Choroid plexus epithelial cell (primary cell): ENCODE data around the gene TMEM151B.

Experiments used
- DNase-seq: peaks from one replicate; pipeline ENCODE4 v3.0.0-alpha.2; 2010; ENCODE audit warnings: low read depth
- H3K4me3 ChIP-seq: 2 replicates; pipeline ENCODE4 v1.5.1; 2011; ENCODE audit warnings: low read depth, mild to moderate bottlenecking, control low read depth, low read length, moderate library complexity
- TF ChIP-seq, protein P1 (sequence below): conservative IDR thresholded peaks from 2 replicates; pipeline ENCODE4 v1.5.1; 2011; ENCODE audit warnings: low read depth, mild to moderate bottlenecking, control low read depth, inconsistent platforms, low read length, moderate library complexity

The TMEM151B gene

DNA sequence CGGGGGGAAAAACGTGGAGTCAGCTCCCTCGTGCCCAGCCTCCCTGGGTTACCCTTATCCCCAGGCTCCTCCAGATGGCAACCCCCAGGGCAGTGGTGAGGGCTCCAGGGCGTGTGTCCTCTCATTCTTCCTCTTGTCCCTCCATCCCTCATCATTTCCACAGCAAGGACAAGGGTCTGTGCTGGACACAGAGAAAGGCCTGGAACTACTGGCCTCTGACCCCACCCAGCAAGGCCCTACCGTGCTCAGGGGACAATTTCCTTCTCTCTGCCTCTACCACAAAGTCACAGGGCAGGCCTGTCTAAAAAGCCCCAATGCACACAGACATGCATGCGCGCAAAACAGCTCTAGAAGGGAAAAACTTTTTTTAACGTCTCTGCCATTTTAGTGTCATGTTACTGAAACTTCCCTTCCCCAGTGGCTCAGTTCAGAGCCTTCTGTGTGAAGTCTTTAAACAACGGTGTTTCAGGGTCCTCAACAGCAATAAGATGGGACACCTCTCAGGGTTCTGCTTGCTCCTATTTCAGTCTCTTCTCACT is 11.9 kb upstream of the TMEM151B start:
- H3K4me3 ChIP-seq, result no peak overlapping the region
- DNase-seq, result no peak
- TF ChIP-seq, protein P1, sequence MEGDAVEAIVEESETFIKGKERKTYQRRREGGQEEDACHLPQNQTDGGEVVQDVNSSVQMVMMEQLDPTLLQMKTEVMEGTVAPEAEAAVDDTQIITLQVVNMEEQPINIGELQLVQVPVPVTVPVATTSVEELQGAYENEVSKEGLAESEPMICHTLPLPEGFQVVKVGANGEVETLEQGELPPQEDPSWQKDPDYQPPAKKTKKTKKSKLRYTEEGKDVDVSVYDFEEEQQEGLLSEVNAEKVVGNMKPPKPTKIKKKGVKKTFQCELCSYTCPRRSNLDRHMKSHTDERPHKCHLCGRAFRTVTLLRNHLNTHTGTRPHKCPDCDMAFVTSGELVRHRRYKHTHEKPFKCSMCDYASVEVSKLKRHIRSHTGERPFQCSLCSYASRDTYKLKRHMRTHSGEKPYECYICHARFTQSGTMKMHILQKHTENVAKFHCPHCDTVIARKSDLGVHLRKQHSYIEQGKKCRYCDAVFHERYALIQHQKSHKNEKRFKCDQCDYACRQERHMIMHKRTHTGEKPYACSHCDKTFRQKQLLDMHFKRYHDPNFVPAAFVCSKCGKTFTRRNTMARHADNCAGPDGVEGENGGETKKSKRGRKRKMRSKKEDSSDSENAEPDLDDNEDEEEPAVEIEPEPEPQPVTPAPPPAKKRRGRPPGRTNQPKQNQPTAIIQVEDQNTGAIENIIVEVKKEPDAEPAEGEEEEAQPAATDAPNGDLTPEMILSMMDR, result no peak

DNA sequence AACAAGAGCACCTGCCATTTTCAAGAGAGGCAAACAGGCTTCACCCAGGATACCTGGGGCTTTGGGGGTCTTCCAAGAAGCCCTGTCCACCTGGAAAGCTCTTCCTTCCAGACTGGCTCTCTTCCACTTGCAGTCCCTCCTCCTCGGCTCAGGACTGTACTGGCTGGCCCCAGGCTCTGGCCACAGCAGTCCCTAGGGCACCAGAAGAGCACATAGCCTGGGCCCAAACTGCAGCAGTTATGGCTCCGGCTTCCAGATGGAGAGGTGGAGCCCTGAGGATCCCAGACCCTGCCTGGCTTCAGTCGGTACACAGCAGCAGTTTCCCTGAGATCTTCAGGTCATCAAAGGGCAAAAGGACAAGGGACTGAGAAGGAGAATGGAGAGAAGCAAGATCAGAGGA is 11.3 kb upstream of the TMEM151B start:
- TF ChIP-seq, protein P1, result no peak
- no peak for DNase-seq
- no peak overlapping the region for H3K4me3 ChIP-seq

DNA sequence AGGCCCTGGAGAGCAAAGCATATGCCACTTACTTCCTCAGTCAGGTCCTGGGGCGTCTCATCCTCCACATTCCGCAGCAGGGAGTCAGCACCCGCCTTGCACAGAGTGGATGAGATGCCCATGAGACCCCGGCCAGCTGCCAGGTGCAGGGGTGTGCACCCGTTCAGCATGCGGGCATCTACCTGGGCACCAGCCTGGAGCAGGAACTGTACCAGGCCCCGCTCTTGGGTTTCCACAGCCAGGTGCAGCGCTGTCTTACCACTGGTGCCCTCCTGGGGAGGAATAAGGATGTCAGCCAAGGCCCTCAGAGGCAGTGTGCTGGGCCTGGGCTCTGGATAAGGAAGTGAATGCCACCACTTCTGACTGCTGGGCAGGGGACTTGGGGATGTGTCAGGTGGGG is 10.2 kb upstream of the TMEM151B start:
- H3K4me3 ChIP-seq, result no peak overlapping the region
- no peak for DNase-seq
- TF ChIP-seq, protein P1, result no peak

DNA sequence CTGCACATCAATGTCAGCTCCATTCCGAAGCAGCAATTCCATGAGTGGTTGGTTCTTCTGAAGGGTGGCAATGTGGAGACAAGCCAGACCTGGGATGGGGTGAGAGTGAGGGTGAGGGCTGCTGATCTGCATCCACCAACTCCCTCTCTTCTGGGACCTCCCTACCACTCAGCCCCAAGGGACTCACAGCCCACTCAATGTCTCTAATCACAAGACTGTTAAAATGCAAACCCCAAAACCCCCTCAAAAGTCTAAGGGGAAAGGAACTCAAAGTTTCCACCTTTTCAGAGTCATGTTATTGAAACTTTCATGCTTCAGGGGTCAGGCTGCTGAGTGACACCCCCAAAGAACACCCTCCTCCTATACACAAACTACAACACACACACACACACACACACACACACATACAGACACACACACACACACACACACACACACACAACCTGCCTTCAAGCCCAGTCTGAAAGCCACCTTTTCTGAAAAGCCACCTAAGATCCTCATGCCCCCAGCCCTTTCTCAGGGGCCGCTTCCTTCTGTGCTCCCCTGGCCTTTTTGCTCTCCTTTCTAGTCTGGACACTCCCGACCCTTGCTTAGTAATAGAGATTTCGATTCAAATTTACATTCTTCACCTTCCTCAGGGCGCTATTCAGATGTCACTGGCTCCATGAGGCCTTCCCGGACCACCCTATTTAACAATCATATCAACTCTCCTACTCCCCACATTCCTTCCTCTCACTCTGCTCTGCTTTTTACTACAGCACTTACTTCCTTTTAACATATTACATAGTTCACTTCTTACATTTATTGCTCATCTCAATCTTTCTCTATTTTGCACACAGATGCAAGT is 9.6 kb upstream of the TMEM151B start:
- DNase-seq, result no peak
- TF ChIP-seq, protein P1, result no peak
- no peak overlapping the region for H3K4me3 ChIP-seq

DNA sequence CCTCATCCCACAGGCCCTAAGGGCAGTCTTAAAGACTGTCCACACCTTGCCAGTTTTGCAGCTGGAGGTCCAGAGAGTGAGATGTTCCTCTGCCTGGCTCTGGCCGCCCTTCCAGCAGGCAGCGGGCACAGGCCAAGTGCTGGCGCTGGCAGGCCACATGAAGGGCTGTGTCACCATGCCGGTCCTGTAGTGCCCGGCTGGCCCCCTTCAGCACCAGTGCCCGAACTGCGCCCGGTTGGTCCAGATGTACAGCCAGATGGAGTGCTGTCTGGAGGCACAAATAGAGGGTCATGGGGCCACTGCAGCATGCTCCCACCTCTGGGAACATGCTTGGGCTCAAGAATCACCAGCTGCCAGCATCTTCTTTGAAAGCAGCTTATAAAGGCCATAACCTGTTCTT is 8.7 kb upstream of the TMEM151B start:
- H3K4me3 ChIP-seq, result no peak overlapping the region
- TF ChIP-seq, protein P1, result no peak
- no peak for DNase-seq

DNA sequence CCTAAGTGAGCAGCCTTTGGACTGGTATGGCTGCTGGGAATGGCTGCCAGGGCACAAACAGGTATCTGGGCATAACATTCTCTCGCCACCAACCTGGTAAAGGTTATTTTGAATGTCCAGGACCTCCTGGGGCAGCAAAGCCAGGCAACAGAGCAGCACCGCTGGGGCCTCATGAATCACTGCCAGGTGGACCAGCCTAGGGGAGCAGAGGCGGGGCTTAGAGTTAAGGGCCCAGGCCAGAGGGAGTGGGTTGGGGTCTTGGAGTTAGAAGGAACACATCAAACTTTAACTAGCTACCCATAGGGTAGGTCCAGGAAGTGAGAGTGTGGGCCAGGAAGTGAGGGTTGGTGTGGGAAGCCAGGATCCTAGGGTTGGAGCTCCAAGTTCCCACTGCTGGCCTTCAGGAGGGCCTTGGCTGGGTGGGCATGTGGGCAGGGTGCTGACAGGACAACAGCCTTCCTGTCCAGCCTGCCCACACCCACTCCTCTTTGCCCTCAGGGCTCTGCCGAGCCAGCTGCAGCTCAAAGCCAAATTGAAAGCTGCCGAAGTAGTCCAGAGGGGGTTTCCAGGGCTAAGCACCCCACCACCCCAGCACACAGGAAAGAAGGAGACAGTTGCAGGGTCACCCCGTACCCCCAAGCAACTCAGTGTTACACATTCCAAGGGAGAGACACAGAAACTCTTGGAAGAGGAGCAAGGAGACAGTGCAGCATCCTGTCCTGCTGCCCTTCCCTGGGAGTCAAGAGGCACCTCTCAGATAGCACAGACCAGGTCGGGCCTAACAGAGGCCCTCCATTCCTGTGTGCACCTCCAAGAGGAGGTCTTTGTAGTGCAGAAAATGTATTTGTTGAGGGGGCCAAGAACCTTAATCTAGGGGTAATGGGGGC is 7.5 kb upstream of the TMEM151B start:
- DNase-seq, result no peak
- TF ChIP-seq, protein P1, result no peak
- H3K4me3 ChIP-seq, result peak overlapping the region; percentile 75
